BJ (cell line): ENCODE measurements around the gene CTBP1. TPM values are rescaled to one million over a fixed set of nuclear protein-coding genes. Genes with fewer than 3 reads are reported as not detected.
"Not testable (repeated sequence)": the region's sequence is repeated elsewhere in the genome, so short reads cannot be mapped to it uniquely, and the experiment has no call there.

Experiments used
- CTCF ChIA-PET: fragments of 350-600 bp; formaldehyde crosslinking; extraction: SDS; loops from one replicate; lab custom pipeline; 2021; ENCODE audit warnings: antibody characterized with exemption, inconsistent platforms; lab: Yijun Ruan, JAX
- POLR2A ChIA-PET: fragments of 300-600 bp; sonication (Branson Sonifier 250); formaldehyde crosslinking; extraction: SDS; loops from one replicate; lab custom pipeline; 2021; ENCODE audit warnings: antibody characterized with exemption; lab: Charles Lee
- DNase-seq: peaks from one replicate; pipeline ENCODE4 v3.0.0-alpha.2; 2011; ENCODE audit warnings: low read depth
- H3K27me3 ChIP-seq: 2 replicates; pipeline ENCODE4 v1.6.0; 2011; ENCODE audit warnings: low read length; ENCODE audit not compliant: control insufficient read depth, insufficient read depth
- H3K36me3 ChIP-seq: 2 replicates; pipeline ENCODE4 v1.5.1; 2011; ENCODE audit warnings: low read length; ENCODE audit not compliant: control insufficient read depth, insufficient read depth
- H3K4me3 ChIP-seq: 2 replicates; pipeline ENCODE4 v1.5.1; 2011; ENCODE audit warnings: low read depth, mild to moderate bottlenecking, control low read depth, low read length
- CTCF ChIP-seq: IDR thresholded peaks from 2 replicates; pipeline ENCODE4 v1.5.1; 2011; ENCODE audit warnings: low read depth, mild to moderate bottlenecking, control low read depth, inconsistent platforms, low read length, moderate library complexity; ENCODE audit not compliant: insufficient read depth
- polyA plus RNA-seq: library from polyadenylated mRNA; depleted of rRNA; stranded (reverse); fragments of >200 nt; gene quantifications from 2 replicates; pipeline ENCODE4 v1.2.3, GENCODE V29; 2011

CTBP1 gene
- polyA plus RNA-seq, 1 experiment, result 106 TPM

DNA sequence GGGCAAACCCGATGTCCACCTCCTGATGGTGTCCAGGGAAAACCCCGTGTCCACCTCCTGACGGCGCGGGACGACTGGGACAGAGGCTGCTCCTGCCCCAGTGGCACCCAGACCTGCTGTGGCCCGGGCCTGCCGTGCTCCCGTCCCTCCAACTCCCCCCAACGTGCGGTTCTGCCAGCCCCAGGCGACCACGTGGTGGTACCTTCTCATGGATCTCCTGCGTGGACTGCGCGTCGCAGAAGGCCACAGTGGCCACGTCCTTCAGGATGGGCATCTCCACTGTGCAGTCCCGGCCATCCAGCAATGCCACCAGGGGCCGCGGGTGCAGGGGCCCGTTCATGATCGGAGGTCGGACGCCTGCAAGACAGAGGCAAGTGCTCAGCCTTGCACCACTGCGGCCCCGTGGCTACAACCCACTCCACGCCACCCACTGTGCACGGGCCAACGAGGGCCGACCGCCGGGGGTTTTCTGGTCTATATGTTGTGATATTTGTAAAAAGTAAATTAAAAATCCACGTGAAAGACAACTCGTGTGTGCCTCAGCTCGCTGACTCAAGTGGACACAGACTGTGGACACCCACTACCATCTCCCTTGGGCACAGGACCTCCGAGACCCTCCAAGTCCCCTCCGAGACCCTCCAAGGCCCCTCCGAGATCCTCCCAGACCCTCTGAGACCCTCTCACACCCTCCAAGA lies 10.8 kb downstream of the CTBP1 start:
- ChIA-PET CTCF (no interaction called here), POLR2A (no interaction called here)
- Histone ChIP-seq H3K27me3 (no peaks in the 10 kb centered on the region), H3K36me3 (peaks cover 30% of the 10 kb centered on the region), H3K4me3 (no peak overlapping the region)
- DNase-seq, result no peak
- no peak for TF ChIP-seq CTCF

DNA sequence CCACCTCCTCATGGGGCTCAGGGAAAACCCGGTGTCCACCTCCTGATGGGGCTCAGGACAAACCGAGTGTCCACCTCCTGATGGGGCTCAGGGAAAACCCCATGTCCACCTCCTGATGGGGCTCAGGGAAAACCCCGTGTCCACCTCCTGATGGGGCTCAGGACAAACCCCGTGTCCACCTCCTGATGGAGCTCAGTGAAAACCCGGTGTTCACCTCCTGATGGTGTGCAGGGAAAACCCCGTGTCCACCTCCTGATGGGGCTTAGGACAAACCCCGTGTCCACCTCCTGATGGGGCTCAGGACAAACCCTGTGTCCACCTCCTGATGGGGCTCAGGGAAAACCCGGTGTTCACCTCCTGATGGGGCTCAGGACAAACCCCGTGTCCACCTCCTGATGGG lies 11.7 kb downstream of the CTBP1 start:
- peaks cover 35% of the 10 kb centered on the region for H3K36me3 ChIP-seq
- POLR2A ChIA-PET, DNase-seq, H3K4me3 ChIP-seq, H3K27me3 ChIP-seq: not testable (repeated sequence)
- CTCF ChIA-PET, result interaction anchor here (0.6 kb wide), 1 partner anchor 72 kb away, joined by 3 read pairs; no protein-coding TSS in a partner anchor

GRCh38 chr4:1236836-1237235 lies 12.1 kb downstream of the CTBP1 start:
- peaks cover 35% of the 10 kb centered on the region for H3K36me3 ChIP-seq
- CTCF ChIA-PET, result interaction anchor here (0.6 kb wide), 1 partner anchor 73 kb away, joined by 3 read pairs; no protein-coding TSS in a partner anchor
- H3K4me3 ChIP-seq, H3K27me3 ChIP-seq, DNase-seq, POLR2A ChIA-PET: not testable (repeated sequence)

GRCh38 chr4:1236103-1236641 lies 12.8 kb downstream of the CTBP1 start:
- H3K27me3 ChIP-seq, result no peaks in the 10 kb centered on the region
- CTCF ChIA-PET, result interaction anchor here (0.6 to 3.7 kb wide), 5 partner anchors 14 to 345 kb away, joined by 3 to 26 read pairs (median 3); no protein-coding TSS in a partner anchor
- POLR2A ChIA-PET, result no interaction called here
- peaks cover 36% of the 10 kb centered on the region for H3K36me3 ChIP-seq
- TF ChIP-seq CTCF, result no peak
- DNase-seq, result no peak
- no peak overlapping the region for H3K4me3 ChIP-seq

GRCh38 chr4:1235381-1236102 lies 13.4 kb downstream of the CTBP1 start:
- ChIA-PET POLR2A (no interaction called here), CTCF (interaction anchor here (0.6 to 3.7 kb wide), 6 partner anchors 15 to 344 kb away, joined by 3 to 26 read pairs (median 3); no protein-coding TSS in a partner anchor)
- Histone ChIP-seq H3K27me3 (no peaks in the 10 kb centered on the region), H3K36me3 (peaks cover 31% of the 10 kb centered on the region), H3K4me3 (no peak overlapping the region)
- TF ChIP-seq CTCF, result no peak
- DNase-seq, result no peak

- ChIA-PET POLR2A (no interaction called here), CTCF (interaction anchor here (0.8 to 3.7 kb wide), 8 partner anchors 11 to 121 kb away, joined by 3 to 26 read pairs (median 4); no protein-coding TSS in a partner anchor)
- TF ChIP-seq CTCF, result no peak
- Histone ChIP-seq H3K4me3 (no peak overlapping the region), H3K36me3 (peaks cover 36% of the 10 kb centered on the region), H3K27me3 (no peaks in the 10 kb centered on the region)
- DNase-seq, result no peak
These were observed 14.1 kb downstream of the CTBP1 start for GRCh38 chr4:1234811-1235292.
